ENCODE data around the gene DENND2A. TPM values are rescaled to one million over a fixed set of nuclear protein-coding genes. Genes with fewer than 3 reads are reported as not detected.

DENND2A gene
- total RNA-seq, 2 donors from 2014 or later, result 7.4 to 9.2 TPM

- intact Hi-C loops (cut with DNase I), result no loop called here
- Histone ChIP-seq H3K4me3 (no peak overlapping the region), H3K27me3 (no peaks in the 10 kb centered on the region), H3K27ac (no peak overlapping the region), H3K36me3 (no peaks in the 10 kb centered on the region), H3K4me1 (no peaks in the 10 kb centered on the region), H3K9ac (ENCODE audit: low read depth in 2 of 2, low read length in 2 of 2) (no peak overlapping the region), H3K9me3 (no peaks in the 10 kb centered on the region)
- no peak for DNase-seq
- TF ChIP-seq CTCF (IDR thresholded peaks at IDR 0.05), result no peak
Observed at GRCh38 chr7:140585333-140585732, 55.3 kb downstream of the DENND2A start.

GRCh38 chr7:140584195-140584851 lies 56.3 kb downstream of the DENND2A start:
- H3K4me1 ChIP-seq, result no peaks in the 10 kb centered on the region
- intact Hi-C loops (cut with DNase I), result no loop called here
- no peak for DNase-seq
- no peak for TF ChIP-seq CTCF (IDR thresholded peaks at IDR 0.05)
- no peak overlapping the region for H3K27ac ChIP-seq
- H3K27me3 ChIP-seq, result no peaks in the 10 kb centered on the region
- H3K9ac ChIP-seq (ENCODE audit: low read depth in 2 of 2, low read length in 2 of 2), result no peak overlapping the region
- no peak overlapping the region for H3K4me3 ChIP-seq
- no peaks in the 10 kb centered on the region for H3K36me3 ChIP-seq
- H3K9me3 ChIP-seq, result no peaks in the 10 kb centered on the region

GRCh38 chr7:140581411-140581810 lies 59.2 kb downstream of the DENND2A start:
- Histone ChIP-seq H3K4me3 (no peak overlapping the region), H3K9ac (ENCODE audit: low read depth in 2 of 2, low read length in 2 of 2) (no peak overlapping the region), H3K4me1 (no peaks in the 10 kb centered on the region), H3K27ac (no peak overlapping the region), H3K9me3 (no peaks in the 10 kb centered on the region), H3K36me3 (no peaks in the 10 kb centered on the region), H3K27me3 (no peaks in the 10 kb centered on the region)
- intact Hi-C loops (cut with DNase I), result no loop called here
- no peak for DNase-seq
- no peak for TF ChIP-seq CTCF (IDR thresholded peaks at IDR 0.05)

GRCh38 chr7:140577651-140578050 lies 63.0 kb downstream of the DENND2A start:
- Histone ChIP-seq H3K27me3 (no peaks in the 10 kb centered on the region), H3K4me3 (no peak overlapping the region), H3K4me1 (no peaks in the 10 kb centered on the region), H3K27ac (no peak overlapping the region), H3K9ac (ENCODE audit: low read depth in 2 of 2, low read length in 2 of 2) (no peak overlapping the region), H3K36me3 (no peaks in the 10 kb centered on the region), H3K9me3 (no peaks in the 10 kb centered on the region)
- intact Hi-C loops (cut with DNase I), result no loop called here
- DNase-seq, result no peak
- TF ChIP-seq CTCF (IDR thresholded peaks at IDR 0.05), result no peak

- intact Hi-C loops (cut with DNase I), result no loop called here
- no peak overlapping the region for H3K27ac ChIP-seq
- no peaks in the 10 kb centered on the region for H3K36me3 ChIP-seq
- no peak for TF ChIP-seq CTCF (IDR thresholded peaks at IDR 0.05)
- DNase-seq, result no peak
- no peaks in the 10 kb centered on the region for H3K9me3 ChIP-seq
- no peaks in the 10 kb centered on the region for H3K4me1 ChIP-seq
- no peak overlapping the region for H3K9ac ChIP-seq (ENCODE audit: low read depth in 2 of 2, low read length in 2 of 2)
- H3K27me3 ChIP-seq, result no peaks in the 10 kb centered on the region
- no peak overlapping the region for H3K4me3 ChIP-seq
Observed at GRCh38 chr7:140576589-140576988, 64.0 kb downstream of the DENND2A start.
